HG02870 (cell line): ENCODE results near the gene DTHD1.

Experiments used
- ATAC-seq: cut with Tn5 transposase; IDR thresholded peaks from one replicate; pipeline ENCODE4 v1.9.1; 2021; ENCODE audit warnings: mild to moderate bottlenecking, moderate library complexity; ENCODE audit not compliant: unreplicated experiment

Gene DTHD1

DNA sequence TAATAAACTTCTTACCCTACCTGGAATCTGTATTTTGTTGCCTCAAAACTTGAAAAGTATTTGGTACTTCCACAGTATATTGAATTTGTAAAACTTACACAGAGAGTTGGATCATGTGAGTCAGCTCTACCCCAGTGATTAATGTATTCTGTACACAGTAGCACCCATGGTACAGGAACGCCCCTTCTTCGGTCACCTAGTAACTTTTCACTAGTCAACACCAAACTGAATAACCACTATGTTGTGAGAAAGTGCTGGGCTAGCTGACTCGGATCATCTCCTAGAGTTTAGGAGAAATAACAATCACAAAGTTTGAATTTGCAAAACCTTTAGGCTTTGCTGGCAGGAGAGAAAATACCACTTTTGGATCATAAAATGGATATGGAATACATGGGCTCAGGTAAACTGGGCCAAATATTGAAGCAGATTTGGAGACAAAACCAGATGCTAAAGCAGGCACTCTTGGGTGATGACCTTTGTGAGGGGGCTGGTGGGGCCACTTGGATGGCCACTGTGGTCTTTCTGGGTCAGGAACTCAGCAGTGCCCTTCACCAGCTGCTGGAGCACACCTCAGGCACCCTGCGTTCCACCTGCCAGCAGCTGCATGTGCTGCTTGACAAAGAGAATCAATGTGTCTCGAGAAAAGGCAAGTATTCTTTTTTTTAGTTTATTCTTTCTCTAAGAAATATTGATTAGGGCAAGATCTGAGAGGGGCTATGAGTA, at the start of gene DTHD1:
DTHD1 (plus strand) TSS at position 233 of the 723 bp plus-strand sequence; CDS start at position 376, 143 bp downstream.
- ATAC-seq, result no peak

DNA sequence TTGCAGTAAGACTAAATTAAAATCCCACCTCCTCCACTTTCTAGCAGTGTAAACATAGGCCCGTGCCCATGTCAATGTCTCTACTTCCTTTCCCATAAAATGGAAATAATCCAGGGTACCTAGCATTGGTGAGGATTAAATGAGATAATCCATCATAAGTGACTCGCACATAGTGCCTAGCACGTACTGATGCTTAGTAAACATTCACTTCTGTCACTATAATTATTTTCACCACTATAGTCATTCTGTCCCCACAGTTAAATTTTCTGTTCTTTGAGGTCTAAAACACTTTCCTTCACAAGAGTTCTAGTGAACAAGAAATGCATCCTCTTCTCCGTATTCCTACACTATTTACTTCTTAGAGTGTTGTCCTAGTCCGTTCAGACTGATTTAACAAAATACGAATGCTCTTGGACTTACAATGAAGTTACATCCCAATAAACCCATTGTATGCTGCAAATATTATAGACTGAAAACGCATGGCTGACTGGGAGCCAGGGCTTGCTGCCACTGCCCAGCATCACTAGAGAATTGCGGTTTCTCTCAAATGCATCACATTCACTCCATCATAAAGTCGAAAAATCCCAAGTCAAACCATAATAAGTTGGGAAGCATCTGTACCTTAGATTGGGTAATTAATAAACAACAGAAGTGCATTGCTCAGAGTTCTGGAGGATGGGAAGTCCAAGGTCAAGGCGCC, 47.7 kb upstream of the DTHD1 start:
- ATAC-seq, result no peak

DNA sequence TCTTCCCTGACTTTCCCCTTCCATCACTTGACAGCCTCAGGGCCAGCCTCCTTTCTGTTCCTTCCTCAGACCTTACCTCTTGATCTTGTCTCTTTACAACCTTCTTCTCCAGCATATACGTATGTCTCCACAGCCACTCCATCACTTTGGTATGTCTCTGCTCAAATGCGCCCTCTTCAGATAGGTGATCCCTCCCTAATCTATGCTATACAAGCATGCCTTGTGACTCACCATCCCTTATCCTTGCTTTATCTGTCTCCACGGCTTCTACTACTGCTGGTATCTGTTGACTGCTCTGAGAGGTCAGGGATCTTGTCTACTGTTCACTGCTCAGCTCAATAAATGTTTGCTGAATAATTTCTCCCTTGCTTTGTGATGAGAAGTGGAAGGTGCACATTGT, 46.1 kb upstream of the DTHD1 start:
- ATAC-seq, result no peak

DNA sequence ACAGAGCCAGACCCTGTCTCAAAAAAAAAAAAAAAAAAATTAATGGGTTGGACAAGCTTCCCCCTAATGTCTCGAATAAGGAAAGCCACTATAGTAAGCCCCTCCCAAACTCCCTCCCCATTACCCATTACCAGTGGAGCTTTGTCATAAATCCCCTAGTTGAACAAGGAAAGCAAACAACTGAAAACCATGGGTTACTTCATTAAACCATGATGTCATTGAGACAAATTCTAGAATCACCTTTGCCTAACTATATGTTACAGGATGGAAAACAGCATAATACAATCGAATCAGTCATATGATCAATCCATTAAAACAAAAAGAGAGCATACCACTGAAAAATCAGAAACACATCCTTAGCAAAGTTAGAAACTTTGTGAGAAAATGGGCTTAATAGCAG, 45.3 kb upstream of the DTHD1 start:
- ATAC-seq, result no peak

DNA sequence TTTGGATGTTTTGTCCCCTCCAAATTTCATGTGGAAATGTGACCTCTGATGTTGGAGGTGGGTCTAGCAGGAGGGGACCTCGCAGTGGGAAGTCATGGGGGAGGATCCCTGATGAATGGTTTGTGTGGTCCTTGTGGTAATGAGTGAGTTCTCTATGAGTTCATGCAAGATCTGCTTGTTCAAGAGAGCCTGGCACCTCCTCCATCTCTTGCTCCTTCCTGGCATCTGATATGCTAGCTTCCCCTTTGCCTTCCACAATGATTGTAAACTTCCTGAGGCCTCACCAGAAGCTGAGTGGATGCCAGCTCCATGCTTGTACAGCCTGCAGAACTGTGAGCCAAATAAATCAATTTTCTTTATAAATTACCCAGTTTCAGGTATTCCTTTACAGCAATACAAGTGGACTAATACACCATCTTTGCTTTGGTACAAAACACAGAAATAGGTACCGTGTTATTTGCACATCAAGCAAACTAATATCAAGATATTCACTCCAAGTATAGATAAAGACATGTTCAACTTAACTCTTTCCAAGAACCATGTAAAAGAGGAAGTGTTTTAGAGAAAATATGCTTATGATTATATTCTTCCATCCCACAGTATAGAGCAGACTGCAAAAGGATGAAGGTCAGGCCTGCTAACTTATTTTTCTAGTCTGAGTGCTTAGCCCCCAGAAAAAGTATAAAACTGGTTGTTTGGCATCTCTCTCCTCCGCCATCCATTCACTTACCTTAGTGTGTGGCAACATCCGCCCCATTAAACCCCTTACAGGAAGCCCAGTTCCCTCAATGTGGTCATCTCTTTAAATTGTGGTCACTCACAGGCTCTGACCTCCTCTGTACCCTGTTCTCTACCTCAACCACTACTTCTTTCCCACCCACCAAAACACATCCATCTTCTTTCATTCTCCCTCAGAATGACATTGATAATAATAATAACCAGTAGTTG, 43.8 kb upstream of the DTHD1 start:
- no peak for ATAC-seq

DNA sequence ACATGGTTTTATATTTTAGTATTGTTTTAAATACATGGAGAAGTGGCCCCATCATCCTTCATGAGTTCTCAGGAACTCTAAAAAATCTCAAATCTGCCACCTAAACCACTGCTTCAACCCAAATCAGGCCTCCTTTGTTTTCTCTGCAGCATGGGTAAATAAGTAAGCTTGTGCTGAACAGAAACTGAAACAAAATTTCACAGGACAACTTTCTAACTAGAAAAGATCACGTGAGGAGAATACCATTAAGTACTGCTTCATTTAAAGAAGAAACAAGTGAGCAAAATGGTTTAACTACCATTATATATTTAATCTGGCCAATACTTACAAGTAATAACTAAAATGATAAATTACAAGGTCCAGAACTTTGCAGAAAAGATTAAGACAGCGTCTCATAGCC, 39.6 kb upstream of the DTHD1 start:
- peak; percentile 36 for ATAC-seq

DNA sequence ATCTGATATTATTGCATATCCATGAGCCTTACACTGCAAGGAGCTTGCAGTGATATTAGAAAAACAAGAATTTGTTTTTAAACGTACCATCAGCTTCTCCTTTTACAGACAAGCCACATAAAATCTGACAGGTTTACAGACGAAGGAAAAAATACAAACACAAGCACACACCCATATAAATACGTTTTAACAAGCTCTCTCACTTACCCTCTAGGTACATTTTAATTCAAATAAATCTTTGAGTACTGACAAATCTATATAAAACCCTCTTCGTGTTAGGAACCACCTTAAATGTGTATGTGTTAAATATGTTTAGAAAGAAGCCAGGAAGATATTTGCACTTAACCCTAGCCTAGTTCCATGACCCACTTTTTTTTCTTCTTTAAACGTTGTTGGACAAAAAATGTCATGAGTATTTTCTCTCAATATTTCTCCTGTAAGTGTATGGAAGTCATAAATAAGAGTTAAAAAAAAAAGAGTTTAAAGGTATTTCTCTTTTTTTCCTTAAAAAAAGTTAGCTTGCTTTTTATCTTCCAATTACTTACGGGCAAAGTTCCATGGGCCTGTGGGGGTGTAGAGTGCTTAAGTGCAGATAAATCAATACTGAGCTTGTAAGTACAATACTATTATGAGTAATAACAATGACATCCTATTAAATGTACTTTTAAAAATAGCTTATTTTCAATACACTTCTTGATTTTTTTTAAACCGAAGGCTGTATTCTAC, 38.6 kb upstream of the DTHD1 start:
- no peak for ATAC-seq

DNA sequence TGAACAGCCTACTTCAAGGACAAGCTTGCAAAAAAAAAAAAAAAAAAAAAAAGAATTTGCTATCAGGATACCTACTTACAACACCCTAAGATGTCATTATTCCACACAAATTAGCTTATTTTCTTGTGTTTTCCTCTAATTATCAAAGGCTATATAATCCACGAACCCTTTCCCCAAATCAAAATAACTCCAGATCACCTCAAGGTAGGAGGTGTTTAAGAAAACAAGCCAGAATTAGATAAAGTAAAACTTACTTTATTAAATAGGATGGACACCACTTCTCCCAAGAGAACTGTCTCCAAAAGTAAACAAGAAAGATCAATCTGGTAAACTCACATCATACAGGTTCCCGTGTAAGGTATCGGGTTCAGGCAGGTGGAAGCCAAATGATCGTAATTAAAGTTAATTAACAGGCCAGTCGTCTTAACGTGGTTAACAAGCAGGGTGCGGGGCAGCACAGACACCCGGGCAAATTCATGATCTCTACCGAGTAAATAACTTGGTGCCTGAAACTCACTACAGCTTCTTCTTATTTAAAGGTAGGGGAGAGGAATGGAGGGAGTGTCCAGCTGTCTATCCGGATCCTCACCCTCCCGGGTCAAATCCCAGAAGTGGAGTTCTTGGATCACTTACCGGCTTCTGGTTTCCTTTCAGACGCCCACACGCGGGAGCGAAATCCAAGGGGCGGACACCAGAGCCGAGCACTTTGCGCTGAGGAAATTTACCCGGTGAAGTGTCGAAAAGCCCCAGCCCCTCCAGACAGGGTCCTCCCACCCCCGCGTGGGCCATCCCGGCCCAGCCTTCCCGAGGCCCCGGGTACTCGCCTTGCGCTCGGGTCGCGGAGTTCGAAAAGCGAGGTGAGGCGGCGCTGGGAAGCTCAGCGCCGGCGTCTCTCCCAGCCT, 37.8 kb upstream of the DTHD1 start:
- peak; percentile 32 for ATAC-seq

DNA sequence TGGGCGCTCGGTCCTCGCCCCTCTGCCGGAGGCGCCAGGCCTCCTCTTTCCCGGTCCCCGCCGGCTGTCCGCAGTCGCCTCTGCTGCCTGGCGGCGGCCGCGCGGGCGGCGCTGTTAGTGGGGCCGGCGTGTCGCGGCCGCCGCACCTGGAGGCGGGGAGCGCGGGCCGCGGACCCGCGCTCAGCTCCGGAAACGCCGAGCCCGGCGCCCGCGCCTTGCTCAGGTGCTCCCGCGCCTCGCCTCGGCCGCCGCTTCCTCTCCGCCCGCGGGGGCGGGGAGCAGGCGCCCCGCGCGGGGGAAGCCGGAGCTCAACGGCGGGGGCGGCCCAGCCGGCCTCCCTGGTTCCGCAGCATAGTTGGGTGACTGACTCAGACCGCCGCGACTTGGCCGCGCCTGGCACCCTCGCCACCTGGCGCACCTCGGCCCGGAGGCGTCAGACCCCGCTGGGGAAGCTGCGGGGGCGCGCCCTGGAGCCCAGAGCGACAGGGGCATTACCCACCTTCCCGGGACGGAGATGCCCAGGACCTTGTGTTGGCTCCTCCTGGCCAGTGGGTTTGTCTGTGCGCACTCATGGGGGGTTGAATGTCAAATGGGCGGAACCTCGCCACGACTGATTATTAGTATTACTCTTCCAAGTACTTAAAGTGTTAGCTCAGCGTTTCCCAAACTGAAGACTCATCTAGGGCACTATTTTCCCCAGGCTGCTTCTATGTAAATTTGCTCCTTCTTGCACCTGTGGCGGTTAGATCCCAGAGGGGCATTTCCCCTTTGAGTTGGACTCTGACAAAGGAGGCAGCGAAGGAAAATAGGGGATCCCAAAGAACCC, 36.9 kb upstream of the DTHD1 start, which contains the start of gene ARAP2:
ARAP2 (minus strand) TSS at position 258 of the 826 bp plus-strand sequence. CDS start 15,028 bp downstream, outside the sequence.
- peak; percentile 46 for ATAC-seq

DNA sequence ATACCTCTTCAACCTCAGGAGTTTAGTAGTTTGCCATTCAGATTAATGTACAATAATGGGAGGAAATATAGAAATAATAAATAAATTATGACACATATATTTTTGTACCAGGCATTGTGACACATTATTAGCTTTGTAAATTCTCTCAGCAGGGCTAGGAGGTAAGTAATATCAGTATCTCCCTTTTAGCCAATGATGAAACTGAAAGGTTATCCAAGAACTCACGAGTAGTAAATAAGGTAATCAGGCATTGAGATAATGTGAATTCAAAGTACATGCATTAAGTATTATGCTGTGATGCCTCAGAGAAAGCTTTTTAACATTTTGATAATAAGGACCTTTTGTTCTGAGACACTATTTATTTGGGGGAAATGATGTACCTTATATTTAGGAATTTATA, 31.8 kb upstream of the DTHD1 start:
- ATAC-seq, result no peak

DNA sequence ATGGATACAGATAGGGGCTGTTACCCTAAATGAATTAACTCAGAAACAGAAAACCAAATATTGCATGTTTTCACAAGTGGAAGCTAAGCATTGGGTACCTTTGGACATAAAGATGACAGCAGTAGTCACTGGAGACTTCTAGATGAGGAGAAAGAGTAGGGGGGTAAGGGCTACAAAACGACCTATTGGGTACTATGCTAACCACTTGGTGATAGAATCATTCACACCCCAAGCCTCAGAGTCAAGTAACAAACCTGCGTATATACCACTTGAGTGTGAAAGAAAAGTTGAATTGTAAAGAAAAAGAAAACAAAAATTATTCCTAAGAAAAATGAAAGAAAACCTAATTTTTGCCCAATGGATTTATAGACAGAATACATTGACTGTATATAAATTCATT, 29.4 kb upstream of the DTHD1 start:
- no peak for ATAC-seq

DNA sequence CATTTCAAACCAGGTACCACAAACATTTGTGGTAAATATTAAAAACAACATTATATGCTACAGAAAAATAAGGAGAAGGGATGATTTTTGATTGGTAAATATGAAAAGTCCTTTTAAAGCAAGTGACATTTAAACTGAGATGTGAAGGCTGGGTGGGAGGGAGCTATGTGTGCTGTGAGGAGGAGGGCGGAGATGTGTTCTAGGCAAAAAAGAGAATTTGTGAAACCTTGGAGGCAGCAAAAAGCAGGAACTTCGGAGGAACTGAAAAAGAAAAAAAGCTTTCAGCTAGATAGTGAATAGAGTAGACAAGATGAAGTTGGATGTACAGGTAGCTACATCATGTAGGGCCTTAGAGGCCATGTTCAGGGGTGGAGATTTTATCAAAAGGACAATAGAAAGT, 27.0 kb upstream of the DTHD1 start:
- no peak for ATAC-seq

DNA sequence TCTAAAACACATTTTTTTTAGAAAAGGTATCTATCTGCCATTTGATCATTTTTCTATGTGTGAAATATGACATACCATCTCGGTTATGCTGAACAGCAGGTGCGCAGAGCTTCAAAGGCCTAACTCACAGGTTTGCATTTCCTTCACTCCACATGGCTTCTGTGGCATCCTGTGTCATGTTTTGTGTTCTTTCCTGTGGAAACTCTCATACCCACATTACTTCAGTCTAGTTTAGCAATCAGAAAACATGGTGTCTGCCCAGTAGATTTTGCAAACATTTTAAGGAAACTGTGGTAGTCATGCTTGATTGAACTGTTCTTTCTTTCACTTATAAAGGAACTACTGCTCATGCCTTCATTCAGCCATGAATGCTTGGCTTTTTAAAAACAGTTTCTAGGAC, 25.8 kb upstream of the DTHD1 start:
- peak; percentile 58 for ATAC-seq

DNA sequence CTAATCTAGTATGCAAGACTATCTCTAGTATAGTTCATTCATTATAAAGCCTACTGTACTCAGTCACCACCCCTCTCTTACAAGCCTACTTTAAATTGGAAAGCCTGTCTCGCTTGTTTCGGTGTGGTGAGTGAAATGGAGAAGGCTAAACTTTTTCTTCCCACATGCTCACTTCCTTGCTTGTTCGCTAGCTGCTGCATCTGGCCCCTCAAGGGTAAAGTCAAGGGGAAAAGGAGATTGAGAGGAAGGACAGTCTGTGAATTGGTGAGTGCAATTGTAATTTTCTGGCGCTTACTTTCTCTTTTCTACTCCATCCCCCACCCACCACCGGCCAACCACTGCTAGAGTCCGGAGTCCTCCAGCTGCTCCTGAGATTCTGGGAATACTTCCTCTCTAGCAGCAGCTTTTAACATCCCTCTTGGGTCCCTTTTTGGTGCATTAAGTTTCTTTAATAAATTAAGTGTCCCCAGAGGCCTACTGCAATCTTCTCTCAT, 25.0 kb upstream of the DTHD1 start:
- ATAC-seq, result peak; percentile 76

DNA sequence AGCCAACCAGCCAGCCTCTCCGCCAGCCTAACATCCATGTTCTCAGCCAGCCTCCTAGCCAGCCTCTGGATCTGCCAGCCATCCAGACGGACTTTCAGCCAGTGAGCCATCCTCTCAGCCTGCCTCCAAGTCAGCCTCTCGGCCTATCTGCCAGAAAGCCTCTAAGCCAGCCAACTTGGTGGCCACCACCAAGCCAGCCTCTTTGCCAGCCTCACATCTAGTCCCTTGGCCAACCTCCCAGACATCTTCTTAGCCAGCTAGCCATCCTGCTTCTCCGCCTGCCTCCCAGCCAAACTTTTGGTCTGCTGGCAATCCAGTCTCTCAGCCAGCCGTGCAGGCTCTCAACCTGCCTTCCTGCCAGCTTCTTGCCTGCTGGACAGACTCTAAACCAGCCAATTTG, 20.7 kb upstream of the DTHD1 start:
- ATAC-seq, result no peak

DNA sequence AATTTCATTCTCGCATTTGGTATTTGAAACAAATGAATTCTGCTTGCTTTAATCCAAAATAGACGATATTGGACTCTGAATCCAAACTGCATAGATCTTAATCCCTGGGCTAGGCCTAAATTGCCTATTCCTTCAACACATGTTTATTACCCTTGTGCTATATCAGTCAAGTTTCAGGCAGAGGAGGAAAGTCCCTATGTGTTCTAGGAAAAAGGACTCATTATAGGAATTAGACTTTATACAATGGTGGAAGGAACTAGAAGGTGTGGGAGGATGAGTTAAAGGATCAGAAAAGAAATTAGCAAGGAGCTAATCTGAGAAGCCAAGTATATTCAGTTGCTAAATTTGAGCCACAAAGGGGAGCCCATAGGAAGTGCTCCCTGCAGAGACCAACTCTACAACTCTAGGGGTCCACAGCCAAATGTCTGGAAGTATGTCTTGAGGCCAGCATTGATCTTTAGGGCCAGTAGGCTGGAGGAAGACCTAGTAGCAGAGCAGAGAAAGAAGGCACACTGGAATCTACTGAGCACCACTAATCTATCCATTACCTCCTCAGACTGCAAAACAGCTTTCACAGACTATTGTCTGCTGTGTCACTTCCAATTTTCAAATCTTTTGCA, 17.1 kb upstream of the DTHD1 start:
- no peak for ATAC-seq

DNA sequence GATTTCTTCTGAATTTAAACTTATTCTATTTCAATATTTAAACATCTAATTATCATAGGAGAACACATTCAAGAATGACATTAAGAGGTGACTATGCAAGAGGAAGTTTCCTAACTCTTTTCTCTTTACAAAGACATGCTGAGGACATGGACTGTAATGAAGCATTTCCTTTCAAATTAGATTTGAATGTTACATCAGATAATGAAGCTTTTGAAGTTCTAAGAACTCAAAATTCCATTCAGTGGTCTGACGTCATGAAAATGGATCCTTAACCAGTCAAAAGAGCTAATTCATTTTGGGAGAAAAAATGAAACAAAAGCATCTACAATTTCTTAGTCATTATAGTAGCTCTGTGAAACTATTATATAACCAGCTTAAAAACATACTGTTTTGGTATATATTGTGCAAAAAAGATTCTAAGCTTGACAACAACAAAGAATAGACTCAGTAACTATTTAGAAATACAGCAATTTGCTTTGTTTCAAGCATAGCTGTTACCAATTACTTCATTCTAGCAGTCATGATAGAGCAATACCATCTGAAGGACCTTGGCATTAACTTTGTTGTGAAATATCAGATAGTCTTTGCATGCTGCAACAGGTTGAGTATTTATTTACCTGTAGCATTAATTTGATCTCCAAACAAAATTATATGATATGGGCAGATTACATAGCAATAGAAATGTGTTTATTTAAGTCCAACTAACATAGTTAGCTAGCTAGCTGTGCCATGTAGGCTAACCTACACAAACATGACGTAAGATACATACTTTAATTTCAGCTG, 13.7 kb upstream of the DTHD1 start:
- ATAC-seq, result no peak
